ENCODE measurements around the gene SIPA1L2. TPM values are rescaled to one million over a fixed set of nuclear protein-coding genes. Genes with fewer than 3 reads are reported as not detected.

The SIPA1L2 gene, protein sequence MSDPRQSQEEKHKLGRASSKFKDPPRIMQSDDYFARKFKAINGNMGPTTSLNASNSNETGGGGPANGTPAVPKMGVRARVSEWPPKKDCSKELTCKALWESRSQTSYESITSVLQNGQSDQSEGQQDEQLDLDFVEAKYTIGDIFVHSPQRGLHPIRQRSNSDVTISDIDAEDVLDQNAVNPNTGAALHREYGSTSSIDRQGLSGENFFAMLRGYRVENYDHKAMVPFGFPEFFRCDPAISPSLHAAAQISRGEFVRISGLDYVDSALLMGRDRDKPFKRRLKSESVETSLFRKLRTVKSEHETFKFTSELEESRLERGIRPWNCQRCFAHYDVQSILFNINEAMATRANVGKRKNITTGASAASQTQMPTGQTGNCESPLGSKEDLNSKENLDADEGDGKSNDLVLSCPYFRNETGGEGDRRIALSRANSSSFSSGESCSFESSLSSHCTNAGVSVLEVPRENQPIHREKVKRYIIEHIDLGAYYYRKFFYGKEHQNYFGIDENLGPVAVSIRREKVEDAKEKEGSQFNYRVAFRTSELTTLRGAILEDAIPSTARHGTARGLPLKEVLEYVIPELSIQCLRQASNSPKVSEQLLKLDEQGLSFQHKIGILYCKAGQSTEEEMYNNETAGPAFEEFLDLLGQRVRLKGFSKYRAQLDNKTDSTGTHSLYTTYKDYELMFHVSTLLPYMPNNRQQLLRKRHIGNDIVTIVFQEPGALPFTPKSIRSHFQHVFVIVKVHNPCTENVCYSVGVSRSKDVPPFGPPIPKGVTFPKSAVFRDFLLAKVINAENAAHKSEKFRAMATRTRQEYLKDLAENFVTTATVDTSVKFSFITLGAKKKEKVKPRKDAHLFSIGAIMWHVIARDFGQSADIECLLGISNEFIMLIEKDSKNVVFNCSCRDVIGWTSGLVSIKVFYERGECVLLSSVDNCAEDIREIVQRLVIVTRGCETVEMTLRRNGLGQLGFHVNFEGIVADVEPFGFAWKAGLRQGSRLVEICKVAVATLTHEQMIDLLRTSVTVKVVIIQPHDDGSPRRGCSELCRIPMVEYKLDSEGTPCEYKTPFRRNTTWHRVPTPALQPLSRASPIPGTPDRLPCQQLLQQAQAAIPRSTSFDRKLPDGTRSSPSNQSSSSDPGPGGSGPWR (N-terminal part only)
- total RNA-seq, result 3.0 TPM

DNA sequence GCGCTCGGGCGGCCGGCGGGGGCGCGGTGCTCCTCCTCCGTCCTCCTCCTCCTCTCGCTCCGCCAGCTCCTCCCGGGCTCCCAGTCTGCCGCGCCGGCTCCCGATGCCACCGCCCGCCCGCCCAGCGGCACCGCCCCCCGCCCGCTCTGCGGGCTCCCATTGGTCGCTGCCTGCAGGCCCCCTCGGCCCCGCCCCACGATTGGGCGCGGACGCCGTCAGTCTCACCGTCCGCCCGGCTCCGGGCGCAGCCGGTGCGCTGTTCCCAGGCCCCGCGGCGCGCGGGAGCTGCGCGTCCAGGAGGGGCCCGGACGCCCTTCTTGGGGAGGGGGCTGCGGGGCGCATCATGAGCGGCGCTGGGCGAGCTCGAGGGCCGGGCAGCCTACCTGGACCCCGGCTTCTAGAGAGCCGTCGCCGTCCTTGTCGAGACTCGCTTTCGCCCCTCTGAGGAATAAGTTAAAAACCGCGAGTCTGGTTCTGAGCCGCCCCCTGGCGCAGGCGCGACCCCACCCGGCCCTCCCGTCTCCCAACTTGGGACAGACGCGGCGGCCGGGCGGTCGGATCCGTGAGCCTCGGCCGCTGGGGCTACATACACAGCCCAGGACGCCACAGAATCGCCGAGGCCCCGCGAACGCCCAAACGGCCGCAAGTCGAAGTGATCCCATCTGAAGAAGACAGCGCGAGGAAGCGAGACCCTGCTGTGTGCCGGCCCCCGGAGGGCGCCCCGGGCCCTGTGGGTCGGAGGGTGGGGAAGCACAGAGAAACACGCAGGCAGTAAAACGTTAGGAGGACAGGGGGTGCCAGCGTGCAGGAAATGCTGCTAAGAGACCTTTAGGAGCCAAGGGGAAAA, at the start of gene SIPA1L2:
Gene SIPA1L2, minus strand, starts transcription at position 87 of the 847 bp plus-strand sequence. CDS start 114,794 bp downstream, outside the sequence.
- peak; percentile 94 for ATAC-seq
- peak; percentile 97 for DNase-seq (ENCODE audit: low spot score)

DNA sequence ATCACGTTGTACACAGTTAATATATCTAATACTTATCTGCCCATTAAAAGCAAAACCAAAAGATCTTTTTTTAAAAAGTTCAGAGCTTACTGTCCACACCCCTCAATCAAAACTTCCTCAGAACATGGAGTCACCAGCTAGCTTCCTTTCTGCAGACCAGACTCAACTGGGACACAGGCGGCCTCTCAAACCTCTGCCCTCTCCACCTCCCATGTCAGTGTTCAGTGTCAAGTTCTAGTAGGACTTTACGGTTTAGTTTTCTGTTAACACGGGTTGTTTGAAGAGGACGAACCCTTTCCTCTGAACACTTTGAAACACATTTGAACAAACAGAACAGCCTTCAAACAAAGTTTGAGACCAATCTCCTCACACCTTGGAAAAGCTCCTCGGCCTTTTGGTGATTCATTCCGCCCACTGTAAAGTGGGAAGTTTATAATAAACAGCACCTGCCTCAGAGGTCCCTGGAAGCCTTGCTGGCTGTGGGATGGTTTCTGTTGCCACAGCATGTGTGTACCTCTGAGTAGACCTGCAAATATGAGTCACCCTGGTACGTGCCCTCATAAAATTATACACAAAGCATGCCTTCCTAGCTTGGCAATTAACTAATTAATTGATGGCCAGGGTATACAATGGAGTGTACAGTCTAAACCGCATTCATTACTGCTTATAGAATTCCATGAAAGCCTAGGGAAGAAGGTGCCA, 48.4 kb upstream of the SIPA1L2 start:
- no peak for DNase-seq (ENCODE audit: low spot score)
- ATAC-seq, result peak; percentile 8

DNA sequence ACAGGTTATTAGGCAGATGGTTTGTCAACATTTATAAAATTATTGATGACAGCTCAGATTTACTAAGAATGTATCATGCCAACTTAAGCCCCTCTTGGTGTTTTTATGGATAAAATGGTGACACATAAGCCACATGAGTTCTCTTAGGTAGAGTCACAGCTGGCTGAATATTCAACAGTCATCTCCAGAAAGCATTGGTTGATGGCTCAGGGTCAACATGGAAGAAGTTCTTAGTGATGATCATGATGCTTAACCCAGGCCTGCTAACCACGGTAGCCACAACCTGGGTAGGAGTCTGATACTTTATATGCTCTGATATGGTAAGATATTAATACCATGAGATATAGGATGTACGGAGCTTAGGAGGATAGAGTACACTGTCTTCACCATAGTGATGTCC, 46.4 kb upstream of the SIPA1L2 start:
- no peak for DNase-seq (ENCODE audit: low spot score)
- no peak for ATAC-seq

DNA sequence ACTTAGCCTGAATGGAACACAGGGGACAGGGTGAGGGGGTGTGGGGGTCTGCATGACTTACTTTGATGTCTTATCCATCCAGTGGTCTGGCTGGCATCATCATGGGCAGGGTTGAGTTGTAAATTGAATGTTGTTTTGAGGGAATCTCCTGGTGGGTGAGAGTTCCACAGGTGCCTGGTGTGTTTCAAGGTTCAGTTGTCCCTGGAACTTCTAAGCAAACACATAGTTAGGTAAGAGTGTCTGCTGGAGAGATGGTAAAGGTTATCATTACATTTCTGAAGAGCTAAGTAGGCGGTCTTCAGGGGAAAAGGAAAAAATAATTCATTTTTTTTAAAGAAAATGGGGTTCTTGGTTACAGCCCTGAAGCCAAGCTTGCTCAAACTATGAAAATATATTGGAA, 46.0 kb upstream of the SIPA1L2 start:
- ATAC-seq, result peak; percentile 84
- DNase-seq (ENCODE audit: low spot score), result no peak

DNA sequence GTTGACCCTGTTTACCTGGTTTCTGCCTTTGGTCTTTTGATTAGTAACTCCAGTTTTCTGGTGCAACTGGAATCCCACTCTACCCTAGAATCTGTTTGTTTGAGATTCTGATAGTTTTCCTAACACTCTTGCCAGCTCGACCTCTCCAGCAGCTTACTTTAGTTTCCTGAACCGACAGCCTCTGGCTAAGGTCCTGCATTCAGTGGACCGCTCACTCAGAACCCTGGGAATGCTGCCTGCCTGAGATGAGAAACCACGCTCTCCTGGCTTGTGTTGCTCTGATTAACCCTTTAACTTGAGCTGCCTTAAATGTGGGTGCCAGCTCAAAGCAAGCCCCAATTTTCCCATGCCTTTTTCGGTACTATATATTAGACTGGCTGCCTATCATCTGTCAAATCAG, 45.3 kb upstream of the SIPA1L2 start:
- DNase-seq (ENCODE audit: low spot score), result peak; percentile 69
- ATAC-seq, result peak; percentile 92

DNA sequence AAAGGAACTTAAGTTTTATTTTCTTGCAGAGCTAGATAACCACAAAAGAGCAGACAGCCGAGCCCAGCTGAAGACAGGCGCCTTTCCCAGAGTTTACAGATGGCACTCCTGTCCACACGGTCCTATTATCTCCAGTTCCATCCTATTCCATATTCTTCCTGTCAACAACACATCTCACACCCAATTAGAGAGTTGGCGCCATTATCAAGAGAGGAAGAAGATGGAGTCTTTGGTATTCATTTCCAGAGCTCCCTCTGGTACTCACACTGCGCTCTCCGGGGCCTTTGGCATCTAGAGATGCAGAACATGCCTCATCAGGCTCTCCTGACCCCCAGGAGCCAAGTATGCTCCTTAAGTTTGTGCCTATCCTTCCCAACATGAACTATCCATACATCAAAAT, 43.3 kb upstream of the SIPA1L2 start:
- no peak for DNase-seq (ENCODE audit: low spot score)
- ATAC-seq, result no peak

DNA sequence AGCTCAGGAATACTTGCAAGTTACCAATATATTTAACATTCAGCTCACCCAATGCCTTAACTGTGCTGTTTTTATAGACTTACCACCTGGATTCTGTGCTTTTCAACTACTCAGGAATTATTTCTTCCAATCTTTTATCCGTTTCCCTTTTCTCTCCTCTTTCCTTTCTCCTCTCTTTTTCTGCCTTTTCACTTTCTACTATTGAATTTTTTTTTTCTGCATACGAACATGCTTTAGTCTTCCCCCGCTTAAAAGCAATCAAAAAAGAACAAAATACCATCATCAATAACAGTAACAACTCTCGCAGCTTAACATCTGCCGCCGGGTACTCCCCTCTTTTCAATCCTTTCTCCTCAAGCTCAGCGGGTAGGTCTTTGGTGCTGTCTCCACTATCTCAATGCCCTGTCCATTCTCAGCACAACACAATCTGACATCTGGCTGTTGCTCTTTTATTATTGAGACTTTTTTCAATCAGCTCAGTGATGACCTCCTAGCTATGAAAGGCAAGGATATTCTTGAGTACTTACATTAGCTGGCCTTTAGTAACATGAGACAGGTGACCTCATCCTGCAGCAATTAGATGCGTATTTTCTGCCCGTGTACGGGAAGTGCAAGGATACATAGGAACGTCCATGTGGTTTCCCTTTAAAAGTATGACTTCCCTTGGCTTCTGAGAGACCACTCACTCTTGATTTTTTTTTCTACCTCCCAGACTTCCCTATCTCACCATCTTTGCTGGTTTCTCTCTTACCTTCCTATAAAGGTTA, 40.2 kb upstream of the SIPA1L2 start:
- ATAC-seq, result no peak

DNA sequence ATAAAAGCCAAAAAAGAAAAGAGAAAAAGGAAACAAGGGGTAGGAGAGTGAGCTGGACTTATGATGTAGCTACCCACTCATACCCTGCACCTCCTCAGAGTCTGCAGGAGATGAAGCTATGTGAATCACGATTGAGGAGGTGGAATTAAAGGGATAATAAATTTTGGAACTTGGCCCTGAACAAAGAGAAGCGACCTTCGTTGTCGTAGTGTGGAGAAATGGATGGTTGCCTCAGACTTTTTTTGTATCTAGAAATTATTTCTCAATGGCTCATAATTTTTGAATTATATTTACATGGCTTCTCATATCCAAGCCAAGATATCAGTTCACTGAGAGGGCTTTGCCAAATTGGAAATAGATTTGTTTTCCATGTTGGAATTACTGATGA, 37.8 kb upstream of the SIPA1L2 start:
- DNase-seq (ENCODE audit: low spot score) (no peak), ATAC-seq (peak; percentile 42)

More for the DNA sequence above, 40.2 kb upstream of the SIPA1L2 start:
- no peak for DNase-seq (ENCODE audit: low spot score)

DNA sequence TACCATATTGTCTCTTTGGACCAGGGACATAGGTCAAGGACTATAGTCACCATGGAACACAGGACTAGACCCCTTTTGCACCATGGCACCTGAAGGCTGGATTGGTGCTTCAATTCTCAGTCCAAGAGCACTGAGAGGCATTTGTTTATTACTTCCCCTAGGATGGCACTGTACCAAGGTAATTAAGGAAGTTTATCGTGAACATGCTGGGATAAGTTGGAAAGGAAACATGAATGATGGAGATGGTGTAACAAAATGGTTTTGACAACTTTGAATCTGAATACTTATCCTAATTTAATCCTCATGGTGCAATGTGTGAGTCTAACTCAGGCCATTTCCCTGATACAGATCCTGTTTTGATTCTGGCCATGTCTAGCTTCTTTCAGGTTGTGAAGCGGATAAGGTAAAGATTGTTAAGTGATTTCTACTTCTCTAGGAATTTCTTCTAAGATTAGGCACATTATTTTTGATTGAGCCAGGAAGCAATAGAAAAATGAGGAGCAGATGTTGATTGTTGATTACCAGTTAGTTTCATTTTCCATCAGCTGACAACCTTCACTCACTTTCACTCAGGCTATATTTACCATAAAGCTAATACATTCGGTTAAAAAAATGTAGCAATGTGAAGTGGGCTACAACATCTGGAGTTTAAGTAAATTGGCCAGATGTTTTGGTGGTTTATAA, 37.3 kb upstream of the SIPA1L2 start:
- DNase-seq (ENCODE audit: low spot score) (no peak), ATAC-seq (peak; percentile 59)

DNA sequence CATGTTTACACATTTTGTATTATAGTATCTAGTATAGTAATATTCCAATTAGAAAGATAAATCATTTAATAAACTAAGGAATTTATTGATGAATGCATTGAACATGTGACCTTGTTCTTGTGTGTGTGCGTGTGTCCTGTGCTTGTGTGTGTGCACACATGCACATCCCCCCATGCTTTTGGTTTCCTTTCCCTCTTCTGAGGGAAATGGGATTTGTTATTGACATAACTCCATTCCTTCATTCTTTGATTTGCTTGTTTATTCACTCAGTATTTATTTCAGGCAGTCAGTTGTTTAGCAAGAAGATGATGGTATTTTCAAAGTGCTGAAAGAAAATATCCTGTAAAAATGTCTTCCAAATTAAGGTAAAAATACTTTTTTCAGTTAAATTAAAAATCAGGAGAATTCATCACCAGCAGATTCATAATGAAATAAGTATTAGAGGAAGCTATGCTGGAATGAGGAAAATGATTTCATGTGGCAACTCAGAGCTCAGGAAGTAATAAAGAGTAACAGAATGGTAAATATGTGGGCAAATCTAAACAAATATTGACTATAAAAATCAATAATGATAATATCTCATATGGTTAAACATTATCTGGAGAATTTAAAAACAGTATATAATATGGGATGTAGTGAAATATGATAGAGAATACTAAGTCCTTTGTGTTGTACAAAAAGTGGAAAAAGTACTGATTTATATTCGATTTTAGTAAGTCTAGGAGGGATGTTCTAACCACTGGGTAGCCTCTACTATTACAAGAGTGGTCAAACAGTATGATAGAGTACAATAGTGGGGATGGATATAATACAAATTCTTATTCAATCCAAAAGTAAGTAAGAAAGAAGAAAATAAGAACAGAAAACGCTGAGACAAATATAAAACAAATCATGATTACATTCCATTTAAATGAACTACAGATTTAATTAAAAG, 35.2 kb upstream of the SIPA1L2 start:
- ATAC-seq (peak; percentile 21), DNase-seq (ENCODE audit: low spot score) (no peak)

DNA sequence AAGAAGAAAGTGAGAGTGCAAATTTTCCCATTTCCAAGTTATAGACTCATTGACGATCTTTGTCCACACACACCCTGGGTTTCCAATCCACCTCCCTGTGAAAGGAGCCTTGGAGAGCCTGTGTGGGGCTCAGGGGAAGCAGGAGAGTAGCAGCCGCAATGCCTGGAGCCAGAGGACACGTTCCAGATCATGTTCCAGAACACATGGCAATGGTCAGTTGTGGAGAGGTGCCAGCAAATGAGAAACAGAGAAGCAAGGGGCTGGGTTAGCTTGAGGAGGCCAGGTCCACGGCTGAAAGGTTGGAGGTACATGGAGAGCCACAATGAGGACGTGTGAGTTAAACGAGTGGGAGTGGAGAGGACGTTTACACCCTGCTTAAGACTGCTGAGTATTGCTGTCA, 33.0 kb upstream of the SIPA1L2 start:
- DNase-seq (ENCODE audit: low spot score), result peak; percentile 73
- peak; percentile 84 for ATAC-seq

DNA sequence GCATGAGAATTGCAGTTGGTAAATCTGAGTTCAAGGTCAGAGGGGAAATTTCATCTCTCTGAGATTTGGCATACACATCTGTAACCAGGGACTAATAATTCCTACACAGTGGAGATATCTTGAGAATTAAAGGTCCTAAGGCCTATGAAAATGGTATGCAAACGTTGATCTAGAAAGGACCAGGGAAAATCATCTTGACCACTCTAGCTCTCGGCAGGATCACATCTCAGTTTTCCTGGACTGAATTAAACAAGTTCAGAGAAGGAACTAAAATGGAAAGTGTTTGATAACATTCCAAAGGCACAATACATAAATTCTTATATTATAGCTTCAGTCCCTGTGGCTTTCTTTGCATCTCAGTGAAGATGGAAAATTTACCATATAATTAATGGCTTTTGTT, 28.5 kb upstream of the SIPA1L2 start:
- ATAC-seq, result no peak
- no peak for DNase-seq (ENCODE audit: low spot score)

DNA sequence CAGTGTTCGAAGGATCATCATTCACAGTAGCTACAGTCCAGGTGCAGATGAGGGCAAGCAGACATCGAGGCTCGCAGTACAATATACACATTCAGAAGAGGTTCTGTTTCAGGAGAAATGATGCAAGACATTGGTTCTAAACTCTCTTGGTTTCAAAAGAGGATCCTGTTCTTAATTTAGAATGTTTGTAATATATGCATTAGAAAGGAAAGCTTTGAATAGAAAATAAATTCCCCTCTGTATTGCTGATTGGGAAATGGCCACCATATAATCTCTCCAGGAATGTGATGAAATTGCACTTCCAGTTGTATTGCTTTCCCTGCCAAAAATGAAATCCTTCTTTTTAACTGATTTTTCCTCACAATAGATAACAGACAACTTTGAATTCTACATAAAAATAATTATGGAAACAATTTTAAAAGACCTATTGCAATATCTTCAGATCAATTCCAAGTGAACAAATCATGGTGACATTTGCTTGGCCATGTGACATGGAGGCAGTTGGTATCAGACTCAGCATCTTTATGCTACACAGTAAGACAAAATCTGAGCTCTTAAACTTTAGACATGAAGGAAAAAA, 27.6 kb upstream of the SIPA1L2 start:
- ATAC-seq (no peak), DNase-seq (ENCODE audit: low spot score) (no peak)

DNA sequence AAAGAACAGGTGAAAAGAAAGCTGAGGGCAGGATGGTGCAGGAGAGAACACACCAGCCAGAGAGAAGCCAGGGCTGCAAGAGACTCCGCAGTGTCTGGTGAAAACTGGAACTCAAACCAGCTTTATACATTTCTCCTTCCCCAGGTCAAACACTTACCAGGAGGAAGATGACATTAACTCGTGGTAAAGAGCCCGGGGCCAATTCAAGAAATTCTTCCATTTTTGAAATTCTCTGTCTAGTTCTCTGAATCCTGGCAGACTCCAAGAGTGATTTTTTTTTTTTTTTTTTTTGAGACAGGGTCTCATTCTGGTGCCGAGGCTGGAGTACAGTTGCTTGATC, 25.8 kb upstream of the SIPA1L2 start:
- ATAC-seq, result no peak
- no peak for DNase-seq (ENCODE audit: low spot score)

DNA sequence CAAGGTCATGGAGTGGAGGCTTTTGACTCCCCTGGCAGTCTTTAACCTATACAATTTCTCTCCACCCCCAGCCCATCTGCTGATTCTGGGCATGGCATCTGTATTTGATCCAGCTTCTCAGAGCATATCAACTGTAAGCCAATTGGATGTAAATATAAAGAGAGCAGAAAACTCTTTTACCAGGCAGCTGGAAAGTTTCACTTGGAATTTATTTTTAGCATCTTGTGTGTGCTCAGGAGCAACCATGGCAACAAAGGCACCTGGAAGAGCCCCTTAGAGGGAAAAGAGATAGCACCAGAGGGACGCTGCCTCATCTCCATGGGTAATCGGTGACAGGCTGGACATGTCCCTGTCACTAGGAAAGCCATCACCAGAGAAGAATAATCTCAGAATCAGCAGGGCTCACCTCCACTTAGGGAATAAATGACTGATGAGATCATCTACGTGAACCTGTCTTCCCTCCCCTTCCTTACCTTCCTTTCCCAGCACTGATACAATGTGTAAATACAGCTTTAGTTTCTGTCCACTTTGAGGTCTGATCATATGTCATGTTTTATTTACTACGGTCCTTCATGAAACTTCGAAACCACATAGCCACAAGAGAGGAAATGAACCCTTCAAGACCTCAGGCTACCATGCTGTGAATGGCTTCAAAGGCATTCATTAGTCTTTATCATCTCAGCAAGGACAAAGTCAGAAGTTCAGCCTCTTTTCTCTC, 25.3 kb upstream of the SIPA1L2 start:
- ATAC-seq (no peak), DNase-seq (ENCODE audit: low spot score) (no peak)

DNA sequence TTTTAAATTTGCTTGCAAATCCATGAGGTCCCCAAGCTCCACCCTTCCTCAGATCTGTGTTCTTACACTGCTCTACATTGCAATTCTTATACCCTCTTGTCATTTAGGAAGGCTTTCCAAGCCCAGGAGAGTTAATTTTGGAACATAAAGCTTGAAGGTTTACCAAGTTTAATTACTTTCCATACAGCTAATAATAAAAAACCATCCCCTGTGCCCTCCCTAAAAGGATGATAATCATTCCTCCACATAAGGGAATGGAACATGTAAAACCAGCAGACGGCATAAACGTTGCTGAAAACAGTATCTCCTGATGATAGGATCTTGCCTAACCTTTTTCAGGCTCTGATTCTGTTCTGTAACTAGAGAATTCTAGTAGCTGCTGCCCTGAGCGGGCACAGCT, 23.9 kb upstream of the SIPA1L2 start:
- ATAC-seq, result no peak
- no peak for DNase-seq (ENCODE audit: low spot score)

DNA sequence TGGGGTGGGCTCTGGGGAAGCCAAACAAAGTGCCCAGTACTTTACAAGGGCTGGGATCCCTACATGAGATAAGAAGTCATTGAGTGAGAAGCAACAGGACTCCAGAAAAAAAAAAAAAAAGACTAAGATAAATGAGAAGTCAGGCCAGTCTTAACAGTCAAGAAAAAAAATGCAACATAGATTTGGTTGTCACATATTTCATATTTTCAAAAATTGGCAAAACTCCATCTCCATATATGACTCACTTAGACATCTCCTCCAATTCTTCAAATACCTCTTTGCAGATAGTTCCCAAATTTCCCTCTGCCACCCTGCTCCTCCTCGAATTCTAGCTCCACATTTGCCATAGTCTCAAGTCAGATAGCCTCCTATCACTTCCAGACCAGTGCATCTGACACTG, 20.9 kb upstream of the SIPA1L2 start:
- ATAC-seq, result no peak
- no peak for DNase-seq (ENCODE audit: low spot score)

Measured in left lobe of liver (tissue), 2 donors.